Fibroblast of skin of back (primary cell): Measurements from ENCODE around the gene DCST1.

Experiments
- DNase-seq: peaks from one replicate; pipeline ENCODE4 v3.0.0-alpha.2; 2013

DCST1 gene

DNA sequence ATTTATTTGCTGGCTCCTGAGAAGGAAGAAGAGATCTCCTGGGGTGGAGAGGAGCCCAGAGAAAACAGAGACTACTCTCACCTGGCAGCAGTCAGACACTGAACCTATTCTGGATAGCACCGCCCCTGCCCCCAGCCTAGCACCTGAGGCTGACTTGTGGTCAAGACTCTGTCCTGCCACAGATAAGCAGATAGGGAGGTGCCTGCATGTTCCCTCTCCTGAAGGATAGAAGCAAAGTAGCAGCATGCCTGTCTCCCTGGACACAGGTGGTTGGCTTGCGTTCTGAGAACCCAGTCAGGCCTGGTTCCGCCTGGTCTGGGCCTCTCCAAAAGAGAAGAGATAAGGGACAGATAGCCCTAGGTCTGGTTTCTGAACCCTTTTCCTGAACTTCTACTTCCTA lies 43.7 kb downstream of the DCST1 start:
- no peak for DNase-seq

DNA sequence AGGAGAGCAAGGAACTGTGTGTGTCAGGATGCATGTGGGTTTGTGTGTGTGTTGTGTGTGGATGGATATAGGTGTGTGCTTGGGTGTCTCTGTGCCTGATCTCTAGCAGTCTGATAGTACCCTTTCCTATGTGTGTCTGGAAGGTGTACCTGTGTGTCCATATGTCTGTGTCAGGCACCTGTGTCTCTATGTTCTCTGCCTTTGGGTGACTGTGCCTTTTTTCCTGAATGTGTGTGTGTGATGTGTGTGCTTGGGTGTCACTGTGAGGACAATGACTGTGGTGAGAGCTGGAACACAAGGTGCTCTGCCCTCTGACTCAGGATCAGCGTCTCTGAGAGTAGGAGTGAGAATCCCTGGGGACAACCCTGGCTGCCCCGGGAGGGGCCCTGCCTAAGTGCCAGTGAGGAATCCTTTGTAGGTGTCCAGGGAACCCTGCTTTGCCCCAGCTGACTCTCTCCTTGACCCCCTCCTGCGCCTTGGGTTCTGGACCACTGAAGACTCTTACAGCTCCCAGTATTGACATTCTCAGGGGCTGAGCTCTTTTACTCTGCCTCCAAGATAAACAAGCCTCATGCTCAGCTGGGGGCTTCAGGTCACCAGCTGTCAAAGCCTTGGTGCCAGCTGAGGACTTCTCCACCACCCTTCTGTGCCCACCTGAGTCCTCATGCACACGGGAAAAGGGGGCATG lies 44.3 kb downstream of the DCST1 start:
- DNase-seq, result peak; percentile 23

DNA sequence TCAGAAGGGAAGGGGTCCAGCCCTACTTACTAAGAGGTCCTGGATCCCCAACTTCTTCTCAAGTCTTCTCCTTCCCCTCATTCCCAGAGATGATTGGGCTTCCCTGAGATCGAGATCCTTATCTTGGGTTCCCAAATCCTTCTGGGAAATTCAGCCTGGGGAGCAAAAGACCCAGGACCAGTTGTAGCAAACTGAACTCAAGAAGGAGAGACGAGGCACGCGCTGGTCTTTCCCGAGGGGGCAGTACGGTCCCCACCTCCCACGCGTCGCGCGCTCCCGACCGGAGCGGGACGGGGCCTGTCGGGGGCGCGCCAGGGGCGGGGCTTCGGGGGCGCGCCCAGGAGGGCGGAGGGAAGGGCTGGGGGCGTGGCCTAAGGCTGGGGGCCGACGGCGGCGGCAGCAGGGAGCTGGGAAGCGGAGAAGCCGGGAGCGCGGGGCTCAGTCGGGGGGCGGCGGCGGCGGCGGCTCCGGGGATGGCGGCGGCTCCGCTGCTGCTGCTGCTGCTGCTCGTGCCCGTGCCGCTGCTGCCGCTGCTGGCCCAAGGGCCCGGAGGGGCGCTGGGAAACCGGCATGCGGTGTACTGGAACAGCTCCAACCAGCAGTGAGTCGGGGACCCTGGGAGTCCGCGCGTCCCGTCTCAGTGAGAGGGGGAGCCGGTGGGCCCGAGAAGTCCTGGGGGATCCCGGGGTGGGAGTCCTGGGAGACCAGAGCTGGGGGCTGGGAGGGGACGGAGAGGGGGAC lies 45.0 kb downstream of the DCST1 start, which contains the start of gene EFNA3:
EFNA3 (plus strand) TSS at position 369 of the 741 bp plus-strand sequence; CDS start at position 474, 105 bp downstream.
- peak; percentile 54 for DNase-seq

DNA sequence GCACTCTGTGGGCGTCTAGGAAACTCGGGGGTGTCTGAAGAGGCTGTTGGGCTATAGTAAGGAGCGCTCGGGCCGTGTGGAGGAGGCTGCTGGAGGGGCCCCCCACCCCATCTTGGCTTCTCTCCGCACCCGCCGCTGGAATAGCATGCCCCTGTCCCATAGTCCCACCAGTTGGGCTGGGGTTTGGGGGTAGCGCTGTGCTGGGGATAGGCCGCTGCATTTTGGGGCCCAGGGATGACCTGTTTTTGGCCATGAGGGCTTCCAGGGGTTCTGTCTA lies 45.5 kb downstream of the DCST1 start:
- DNase-seq, result no peak

DNA sequence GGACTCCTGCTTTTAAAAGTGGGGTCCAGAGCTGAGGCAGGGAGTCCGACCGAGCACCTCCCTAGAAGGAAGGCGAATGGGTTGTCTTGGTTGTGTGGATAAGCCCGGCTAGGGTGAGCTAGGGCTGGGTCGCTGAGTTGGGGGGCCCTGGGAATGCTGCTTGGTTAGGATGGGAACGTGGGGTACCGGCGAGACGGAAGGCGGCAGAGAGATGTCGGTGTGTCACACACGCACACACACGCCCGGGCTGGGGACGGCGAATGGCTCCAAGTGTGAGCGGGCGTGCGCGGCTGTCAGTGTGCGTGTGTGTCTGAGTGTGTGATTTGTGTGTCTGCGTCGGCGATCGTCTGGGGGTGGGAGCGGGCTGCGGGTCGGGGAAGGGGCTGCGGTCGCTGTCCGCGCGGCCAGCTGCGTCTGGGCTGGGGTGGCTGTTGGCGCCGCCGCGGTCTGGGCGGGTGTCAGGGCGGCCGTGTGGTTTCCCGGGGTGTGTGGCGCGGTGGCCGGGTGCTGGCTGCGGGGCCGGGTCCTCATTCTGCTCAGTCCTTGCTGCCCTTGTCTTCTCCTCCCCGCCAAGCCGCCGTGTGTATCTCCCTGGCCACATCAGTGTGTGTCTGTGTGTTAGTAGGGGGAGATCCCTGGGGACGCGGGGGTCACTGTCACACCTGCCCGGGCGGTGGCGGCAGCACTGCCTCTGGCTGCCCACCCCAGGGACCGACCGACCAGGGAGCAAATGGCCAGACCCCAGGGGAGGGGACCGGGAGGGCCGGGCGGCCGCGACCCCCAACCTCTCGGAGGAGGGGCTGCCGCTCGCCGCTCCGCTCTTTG lies 46.1 kb downstream of the DCST1 start:
- DNase-seq, result no peak

DNA sequence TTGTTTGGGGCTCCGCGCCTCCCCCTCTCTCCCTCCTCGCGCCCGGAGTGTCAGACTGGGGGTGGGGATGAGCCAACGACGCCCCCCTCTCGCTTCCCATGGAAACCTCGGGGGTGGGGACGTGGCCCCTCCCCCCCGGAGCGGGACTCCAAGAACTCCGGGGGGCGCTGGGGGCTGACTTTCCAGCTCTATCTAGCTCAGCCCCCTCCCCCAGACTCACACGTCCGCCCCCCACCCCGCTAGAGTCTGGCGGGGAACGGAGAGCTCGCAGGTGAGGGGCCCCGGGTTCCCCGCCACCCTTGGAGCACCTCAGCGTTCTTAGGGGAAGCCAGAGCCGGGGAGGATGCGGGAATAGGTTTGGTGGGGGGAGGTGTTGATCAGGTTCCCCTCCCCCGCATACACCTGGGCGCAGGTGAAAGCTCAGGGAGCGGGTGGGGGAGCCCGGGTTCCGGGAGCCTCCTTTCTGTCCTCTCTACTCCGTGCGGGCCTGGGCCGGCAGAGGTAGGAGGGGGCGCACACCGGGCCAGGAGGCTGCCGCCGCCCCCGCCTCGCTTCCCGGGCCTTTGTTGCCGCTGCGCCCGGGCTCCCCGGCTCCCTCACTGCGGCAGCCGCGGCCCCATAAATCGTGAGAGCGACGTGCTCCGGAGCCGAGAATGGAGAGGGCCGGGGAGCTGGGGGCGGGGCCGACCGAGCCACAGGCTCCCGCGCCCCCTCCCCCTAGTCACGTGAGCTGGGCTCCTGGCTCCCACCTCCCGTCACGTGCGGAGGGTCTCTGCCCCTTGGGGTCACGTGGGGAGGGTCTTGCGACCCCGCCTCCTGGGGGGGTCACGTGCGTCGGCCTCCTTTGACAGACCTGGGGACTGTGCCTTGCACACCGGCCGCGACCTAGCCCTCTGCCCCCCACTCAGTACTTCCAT lies 46.9 kb downstream of the DCST1 start:
- no peak for DNase-seq

DNA sequence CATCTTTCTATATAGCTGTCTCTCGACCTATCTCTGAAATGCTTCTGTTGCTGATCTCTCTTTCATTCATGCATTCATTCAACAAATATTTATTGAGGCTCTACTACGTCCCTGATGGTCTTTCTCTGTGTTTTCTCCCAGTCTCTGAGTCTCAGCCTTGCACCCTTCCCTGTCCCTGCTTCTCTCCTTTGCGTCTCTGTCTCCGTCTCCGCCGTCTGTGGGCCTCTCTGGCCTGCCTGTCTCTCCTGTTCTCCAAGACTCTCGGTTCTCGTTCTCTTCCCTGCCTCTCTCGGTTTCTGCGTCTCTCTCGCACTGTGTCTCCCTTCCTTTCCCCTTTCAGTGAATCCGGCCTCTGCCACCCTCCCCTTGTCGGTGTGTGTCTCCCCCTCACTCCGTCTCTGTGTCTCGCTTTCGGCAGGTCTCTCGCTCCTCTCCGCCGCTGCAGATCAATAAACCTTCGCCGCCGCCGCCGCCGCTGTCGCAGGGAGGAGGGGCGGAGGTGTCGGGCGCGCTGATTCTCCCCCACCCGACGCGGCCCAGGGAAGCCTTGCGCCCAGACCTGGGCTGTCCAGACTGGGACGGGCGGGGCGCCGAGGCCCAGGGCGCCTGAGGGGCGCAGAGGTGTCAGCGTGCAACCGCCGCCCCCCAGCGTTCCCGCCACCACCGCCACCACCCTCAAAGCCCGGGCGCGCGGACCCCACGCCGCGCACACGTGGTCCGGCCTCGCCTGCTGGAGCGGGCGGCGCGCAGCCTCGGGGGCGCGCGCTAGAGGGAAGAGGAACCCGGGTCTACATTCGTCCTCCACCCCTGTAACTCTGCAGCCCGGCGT lies 48.1 kb downstream of the DCST1 start:
- DNase-seq, result no peak

DNA sequence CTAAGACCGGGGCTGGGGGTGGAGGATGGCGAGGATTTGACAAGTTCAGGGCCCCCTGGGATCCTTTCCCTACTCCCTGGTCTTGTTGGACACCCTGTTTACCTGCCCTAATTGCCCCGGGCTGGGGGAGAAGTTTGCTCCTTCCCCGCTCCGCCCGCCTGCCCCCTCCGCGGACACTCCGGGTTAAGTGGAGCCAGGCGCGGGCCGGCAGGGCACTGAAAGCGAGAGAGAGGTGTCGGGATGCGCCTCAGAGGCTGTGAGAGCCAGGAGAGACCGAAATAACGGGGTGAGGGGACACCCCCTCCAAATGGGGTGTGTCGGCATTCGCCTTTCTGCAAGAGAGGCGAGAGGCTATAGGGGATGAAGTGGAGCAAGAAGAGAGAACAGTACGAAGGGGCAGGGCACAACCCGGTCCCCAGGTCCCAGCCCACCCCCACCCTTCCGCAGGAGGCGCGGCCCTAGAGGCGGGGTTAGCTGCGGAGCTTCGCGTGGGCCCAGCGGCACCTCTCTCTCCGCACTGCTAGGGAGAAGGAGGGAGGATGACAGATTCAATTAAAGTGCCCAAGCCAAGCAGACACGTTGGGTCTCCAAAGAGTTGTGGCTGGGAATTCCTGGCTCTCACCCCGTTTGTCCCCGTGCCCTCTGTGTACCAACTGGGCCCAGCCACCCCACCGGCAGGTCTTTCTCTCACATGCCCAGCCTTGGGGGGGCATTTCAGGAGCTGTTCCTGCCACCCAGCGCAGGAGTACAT lies 48.9 kb downstream of the DCST1 start:
- no peak for DNase-seq

DNA sequence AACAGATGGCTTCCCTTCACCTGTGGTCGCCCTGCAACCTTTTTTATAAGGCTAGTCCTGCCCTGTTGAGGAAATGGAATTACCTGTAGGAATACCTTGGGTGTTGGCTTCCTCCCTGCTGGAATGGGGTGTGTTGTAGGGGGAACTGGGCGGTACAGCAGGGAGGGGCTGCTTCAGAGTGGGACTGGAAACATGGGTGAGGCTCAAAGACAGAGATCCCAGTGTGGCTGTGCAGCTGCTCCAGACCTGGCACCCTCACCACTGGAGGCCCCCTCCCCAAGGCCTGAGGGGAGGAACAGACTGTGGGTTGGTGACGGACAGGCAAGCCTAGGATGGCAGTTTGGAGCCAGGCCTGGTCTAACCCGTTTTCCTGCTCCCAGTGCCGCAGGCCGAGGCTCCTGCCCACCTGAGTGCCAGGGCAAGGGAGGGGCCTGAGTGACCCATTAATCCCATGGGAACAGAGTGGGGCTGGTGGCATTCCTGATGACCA lies 49.5 kb downstream of the DCST1 start:
- no peak for DNase-seq

DNA sequence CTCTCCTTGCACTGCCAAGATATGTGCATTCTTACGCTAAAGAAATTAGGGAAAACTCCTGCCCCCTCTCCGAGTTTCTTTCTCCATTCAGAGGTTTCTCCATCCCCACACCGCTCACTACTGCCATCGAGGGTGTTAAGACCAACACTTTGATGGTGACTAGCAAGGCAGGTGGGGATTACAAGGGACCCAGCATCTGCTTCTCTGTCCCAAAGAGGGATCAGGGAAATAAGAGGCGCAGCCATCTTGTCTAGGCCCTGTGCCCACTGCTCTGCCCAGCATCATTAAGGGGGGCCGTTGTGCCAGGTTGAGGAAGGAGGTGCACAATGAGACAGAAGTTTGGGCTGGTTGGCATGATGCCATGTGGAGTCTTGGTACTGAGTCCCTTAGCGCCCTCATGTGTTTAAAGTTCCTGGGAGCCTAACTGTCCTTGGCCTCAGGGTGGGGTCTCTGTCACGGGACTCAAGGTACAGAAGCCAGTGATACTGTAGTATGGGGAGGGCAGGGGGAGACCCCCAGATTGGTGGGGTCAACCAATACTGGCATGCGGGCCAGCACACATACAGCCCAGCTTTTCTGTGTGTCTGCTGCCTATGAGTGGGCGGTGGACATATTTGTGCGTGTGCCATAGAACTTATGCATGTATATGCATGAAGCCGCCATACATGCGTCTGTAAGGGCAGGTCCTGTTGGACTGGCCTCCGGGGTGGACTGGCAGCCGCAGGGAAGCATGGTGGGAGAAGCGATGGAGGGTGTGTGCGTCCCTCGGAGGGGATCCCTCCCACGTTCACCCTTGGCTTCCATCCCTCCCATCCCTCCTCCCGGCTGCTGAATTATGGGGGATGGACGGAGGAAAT lies 50.5 kb downstream of the DCST1 start:
- peak; percentile 38 for DNase-seq

DNA sequence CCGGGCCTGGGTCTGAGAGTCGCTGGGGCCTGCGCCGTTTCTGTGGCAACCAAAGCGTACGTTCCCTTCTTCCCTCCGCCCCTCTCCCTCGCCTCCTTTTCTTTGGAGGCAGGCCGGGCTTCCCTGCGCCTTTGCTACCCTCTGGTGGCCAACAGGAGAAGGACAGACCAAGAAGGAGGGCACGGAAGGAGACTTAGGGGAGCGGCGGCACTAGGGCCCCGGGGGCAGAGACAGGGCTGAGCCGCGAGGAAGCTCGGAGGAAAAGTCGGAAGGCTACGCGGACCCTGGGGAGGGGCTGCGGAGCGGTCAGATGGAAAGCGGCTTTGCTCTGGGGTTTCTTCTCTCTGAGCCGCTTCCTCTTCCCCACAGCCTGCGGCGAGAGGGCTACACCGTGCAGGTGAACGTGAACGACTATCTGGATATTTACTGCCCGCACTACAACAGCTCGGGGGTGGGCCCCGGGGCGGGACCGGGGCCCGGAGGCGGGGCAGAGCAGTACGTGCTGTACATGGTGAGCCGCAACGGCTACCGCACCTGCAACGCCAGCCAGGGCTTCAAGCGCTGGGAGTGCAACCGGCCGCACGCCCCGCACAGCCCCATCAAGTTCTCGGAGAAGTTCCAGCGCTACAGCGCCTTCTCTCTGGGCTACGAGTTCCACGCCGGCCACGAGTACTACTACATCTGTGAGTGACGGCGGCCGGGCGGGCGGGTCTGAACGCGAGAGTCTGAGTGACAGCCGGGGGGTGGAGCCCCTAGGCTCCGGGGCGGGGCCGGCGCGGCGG lies 51.3 kb downstream of the DCST1 start:
- DNase-seq, result peak; percentile 95

DNA sequence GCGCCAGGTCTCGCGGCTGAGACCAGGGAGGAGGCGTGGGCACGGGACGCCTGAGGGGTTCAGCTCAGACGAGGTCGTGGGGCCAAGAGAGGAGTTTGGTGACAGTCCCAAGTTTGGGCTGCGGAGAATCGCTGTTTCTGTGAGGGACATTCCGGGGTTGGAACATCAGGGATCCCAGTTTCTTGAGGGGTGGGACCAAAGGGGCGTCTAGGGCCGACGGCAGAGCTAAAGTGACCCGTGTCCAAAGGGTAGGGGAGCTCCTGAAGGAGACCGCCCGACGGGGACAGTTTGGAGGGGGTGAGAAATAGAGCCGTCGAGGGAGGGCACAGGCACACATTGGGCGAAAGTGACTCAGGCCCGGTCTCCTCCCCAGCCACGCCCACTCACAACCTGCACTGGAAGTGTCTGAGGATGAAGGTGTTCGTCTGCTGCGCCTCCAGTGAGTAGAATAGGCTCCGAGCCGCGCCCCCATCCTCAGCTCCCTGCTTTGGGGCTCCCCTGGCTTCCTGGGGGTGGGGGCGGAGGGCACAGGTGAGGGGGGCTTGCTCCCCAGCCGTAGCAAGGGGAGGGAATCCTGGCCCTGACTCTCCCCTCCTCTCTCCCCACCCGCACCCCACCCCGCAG lies 52.0 kb downstream of the DCST1 start:
- peak; percentile 60 for DNase-seq

DNA sequence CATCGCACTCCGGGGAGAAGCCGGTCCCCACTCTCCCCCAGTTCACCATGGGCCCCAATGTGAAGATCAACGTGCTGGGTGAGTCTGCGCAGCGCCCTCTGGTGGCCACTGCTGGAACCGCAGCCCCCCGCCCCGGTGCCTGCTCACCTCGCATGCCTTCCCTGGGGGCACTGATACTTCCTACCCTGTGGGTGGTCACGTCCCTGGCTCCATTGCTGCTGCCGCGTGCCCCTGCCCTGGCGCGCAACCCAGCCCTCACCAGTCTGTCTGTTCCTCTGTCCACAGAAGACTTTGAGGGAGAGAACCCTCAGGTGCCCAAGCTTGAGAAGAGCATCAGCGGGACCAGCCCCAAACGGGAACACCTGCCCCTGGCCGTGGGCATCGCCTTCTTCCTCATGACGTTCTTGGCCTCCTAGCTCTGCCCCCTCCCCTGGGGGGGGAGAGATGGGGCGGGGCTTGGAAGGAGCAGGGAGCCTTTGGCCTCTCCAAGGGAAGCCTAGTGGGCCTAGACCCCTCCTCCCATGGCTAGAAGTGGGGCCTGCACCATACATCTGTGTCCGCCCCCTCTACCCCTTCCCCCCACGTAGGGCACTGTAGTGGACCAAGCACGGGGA lies 52.6 kb downstream of the DCST1 start:
- peak; percentile 44 for DNase-seq

DNA sequence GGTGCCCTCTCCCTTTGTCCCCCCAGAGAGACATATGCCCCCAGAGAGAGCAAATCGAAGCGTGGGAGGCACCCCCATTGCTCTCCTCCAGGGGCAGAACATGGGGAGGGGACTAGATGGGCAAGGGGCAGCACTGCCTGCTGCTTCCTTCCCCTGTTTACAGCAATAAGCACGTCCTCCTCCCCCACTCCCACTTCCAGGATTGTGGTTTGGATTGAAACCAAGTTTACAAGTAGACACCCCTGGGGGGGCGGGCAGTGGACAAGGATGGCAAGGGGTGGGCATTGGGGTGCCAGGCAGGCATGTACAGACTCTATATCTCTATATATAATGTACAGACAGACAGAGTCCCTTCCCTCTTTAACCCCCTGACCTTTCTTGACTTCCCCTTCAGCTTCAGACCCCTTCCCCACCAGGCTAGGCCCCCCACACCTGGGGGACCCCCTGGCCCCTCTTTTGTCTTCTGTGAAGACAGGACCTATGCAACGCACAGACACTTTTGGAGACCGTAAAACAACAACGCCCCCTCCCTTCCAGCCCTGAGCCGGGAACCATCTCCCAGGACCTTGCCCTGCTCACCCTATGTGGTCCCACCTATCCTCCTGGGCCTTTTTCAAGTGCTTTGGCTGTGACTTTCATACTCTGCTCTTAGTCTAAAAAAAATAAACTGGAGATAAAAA lies 53.4 kb downstream of the DCST1 start:
- DNase-seq, result no peak

DNA sequence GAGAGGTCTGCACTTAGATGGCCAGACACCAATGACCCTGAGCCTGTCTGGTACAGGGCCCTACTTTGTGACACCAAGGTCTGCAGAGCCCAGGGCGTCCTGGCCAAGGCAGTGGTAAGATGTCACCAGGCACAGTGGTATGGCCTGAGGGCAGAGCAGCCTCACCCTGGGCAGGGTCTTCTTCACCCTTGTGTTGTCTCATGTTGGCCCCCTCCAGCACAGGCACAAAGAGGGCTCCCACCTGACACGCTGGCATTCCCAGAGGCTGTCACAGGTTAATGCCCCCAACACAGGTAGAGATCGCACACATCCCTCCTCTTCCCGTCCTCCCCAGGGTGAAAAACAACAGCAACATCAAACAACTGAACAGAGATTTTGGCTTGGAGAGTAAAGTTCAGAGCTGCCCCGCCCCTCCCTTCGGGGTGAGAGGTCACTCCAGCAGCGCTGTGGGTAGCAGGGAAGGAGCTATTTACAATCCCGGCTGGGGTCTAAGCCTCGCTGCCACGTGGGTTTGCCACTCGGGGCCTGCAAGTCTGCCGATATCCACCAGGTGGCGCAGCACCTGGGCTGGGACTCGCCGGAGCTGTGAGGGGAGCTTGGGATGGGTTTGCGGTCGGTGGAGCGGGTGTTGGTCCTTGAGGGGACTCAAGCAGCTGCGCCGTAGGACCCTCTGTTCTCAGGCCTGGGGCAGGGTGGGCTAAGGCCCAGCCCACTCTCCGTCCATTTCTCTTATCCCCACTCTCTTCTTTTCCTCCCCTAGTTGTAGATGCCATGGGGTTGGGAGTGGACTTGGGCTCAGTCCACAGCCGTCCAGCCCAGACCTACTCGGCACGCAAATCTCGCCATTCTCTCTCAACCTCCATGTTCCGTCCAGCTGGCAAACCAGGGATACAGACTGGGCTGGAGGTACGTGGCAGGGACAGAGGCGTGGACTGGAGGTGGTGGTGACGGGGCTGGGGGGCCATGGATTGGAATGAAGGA lies 57.7 kb downstream of the DCST1 start:
- DNase-seq, result peak; percentile 65

DNA sequence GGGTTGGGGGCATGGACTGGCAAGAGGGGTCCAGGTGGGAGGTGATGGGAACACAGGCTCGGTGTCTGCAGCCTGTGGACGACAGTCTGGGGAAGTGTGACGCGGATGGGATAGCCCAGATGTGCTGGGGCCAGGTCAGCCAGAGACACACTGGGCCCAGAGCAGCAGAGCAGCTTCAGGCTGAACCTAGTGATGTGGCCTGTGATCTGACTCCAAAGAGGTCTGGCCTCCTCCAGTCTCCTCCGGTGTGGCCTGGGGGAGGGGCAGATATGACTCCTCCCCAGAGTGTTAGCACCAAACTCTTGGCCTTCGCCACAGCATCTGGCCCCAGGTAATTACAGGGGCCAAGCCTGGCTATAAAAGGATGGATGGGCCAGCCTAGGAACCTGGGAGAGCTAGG lies 58.5 kb downstream of the DCST1 start:
- no peak for DNase-seq
